Mammary epithelial cell (primary cell): ENCODE measurements around the gene CFI.

ENCODE experiments used
- CTCF ChIP-seq, 2 donors: IDR thresholded peaks in 1 of 2; conservative IDR thresholded peaks in 1 of 2; 2 replicates each; pipeline ENCODE4 v1.5.1; 2011 to 2012; ENCODE audit warnings: inconsistent platforms in 2 of 2, low read length in 2 of 2, mild to moderate bottlenecking in 2 of 2, control low read depth in 1 of 2, low read depth in 1 of 2; ENCODE audit not compliant: insufficient read depth in 1 of 2; ENCODE audit errors: extremely low read depth in 1 of 2
- EZH2 ChIP-seq: IDR thresholded peaks from 2 replicates; pipeline ENCODE4 v1.6.1; 2012; ENCODE audit warnings: low read length, inconsistent platforms, borderline replicate concordance

GRCh38 chr4:109764376-109764775 lies 37.4 kb downstream of the CFI start:
- no peak for TF ChIP-seq EZH2
- no peak for TF ChIP-seq CTCF (conservative IDR thresholded peaks at IDR 0.05 in 1 of 2, IDR thresholded peaks at IDR 0.05 in 1 of 2; ENCODE audit: extremely low read depth in 1 of 2, insufficient read depth in 1 of 2, low read depth in 1 of 2, low read length in 2 of 2)
